Stimulated activated CD8-positive, alpha-beta memory T cell treated with anti-CD3 and anti-CD28 coated beads, Interleukin-15, amount 100 ng/mL, for 48 hours (primary cell): Measurements from ENCODE around the gene TTLL7.
"Not testable (repeated sequence)": the region's sequence is repeated elsewhere in the genome, so short reads cannot be mapped to it uniquely, and the experiment has no call there.

Experiments used
- DNase-seq, 2 donors: peaks; one replicate each; pipeline ENCODE4 v3.0.0-alpha.2; 2020; ENCODE audit warnings: low read depth in 2 of 2

Gene TTLL7

GRCh38 chr1:83929184-83929583 lies 69.7 kb downstream of the TTLL7 start:
- no peak for DNase-seq

- DNase-seq: no peak
These were observed 70.5 kb downstream of the TTLL7 start for GRCh38 chr1:83928396-83928795.

- no peak for DNase-seq
These were observed 71.2 kb downstream of the TTLL7 start for GRCh38 chr1:83927701-83928100.

GRCh38 chr1:83927061-83927460 lies 71.9 kb downstream of the TTLL7 start:
- DNase-seq: no peak

GRCh38 chr1:83923553-83923952 lies 75.4 kb downstream of the TTLL7 start:
- no peak for DNase-seq

- DNase-seq: no peak
These were observed 76.5 kb downstream of the TTLL7 start for GRCh38 chr1:83922431-83922830.

- DNase-seq: no peak
These were observed 78.6 kb downstream of the TTLL7 start for GRCh38 chr1:83920320-83920719.

GRCh38 chr1:83919872-83920271 lies 79.1 kb downstream of the TTLL7 start:
- DNase-seq: no peak

GRCh38 chr1:83918688-83919285 lies 80.1 kb downstream of the TTLL7 start:
- DNase-seq: no peak

- DNase-seq: no peak
These were observed 81.0 kb downstream of the TTLL7 start for GRCh38 chr1:83917959-83918358.

GRCh38 chr1:83916094-83916493 lies 82.8 kb downstream of the TTLL7 start:
- DNase-seq: not testable (repeated sequence)

- no peak for DNase-seq
These were observed 86.1 kb downstream of the TTLL7 start for GRCh38 chr1:83912876-83913275.

GRCh38 chr1:83910461-83910860 lies 88.5 kb downstream of the TTLL7 start:
- no peak for DNase-seq

GRCh38 chr1:83909687-83910086 lies 89.2 kb downstream of the TTLL7 start:
- no peak for DNase-seq

GRCh38 chr1:83905315-83905907 lies 93.5 kb downstream of the TTLL7 start:
- no peak for DNase-seq

- no peak for DNase-seq
These were observed 97.3 kb downstream of the TTLL7 start for GRCh38 chr1:83901547-83902155.

- DNase-seq: no peak
These were observed 98.4 kb downstream of the TTLL7 start for GRCh38 chr1:83900524-83900923.

- DNase-seq: no peak
These were observed 101.4 kb downstream of the TTLL7 start for GRCh38 chr1:83897516-83897915.

GRCh38 chr1:83896299-83896698 lies 102.6 kb downstream of the TTLL7 start:
- DNase-seq: no peak

- no peak for DNase-seq
These were observed 109.2 kb downstream of the TTLL7 start for GRCh38 chr1:83889707-83890106.

- no peak for DNase-seq
These were observed 111.4 kb downstream of the TTLL7 start for GRCh38 chr1:83887483-83887882.

GRCh38 chr1:83883979-83884378 lies 115.0 kb downstream of the TTLL7 start:
- DNase-seq: no peak

- no peak for DNase-seq
These were observed 116.0 kb downstream of the TTLL7 start for GRCh38 chr1:83882906-83883305.

- DNase-seq: no peak
These were observed 126.4 kb downstream of the TTLL7 start for GRCh38 chr1:83872515-83872914.
